NB4 (cell line): Measurements from ENCODE around the gene ZNF341.

Experiments
- MAX ChIP-seq: IDR thresholded peaks from 2 replicates; pipeline ENCODE4 v1.6.1; 2011; ENCODE audit warnings: low read depth, low read length
- MYC ChIP-seq: IDR thresholded peaks from 2 replicates; pipeline ENCODE4 v1.6.1; 2011; ENCODE audit warnings: low read depth, low read length
- POLR2A ChIP-seq: IDR thresholded peaks from 2 replicates; pipeline ENCODE4 v1.6.1; 2011; ENCODE audit warnings: mild to moderate bottlenecking; ENCODE audit not compliant: insufficient read length; ENCODE audit errors: extremely low read depth
- TF ChIP-seq, protein P1 (sequence below): IDR thresholded peaks from one replicate; pipeline ENCODE4 v1.5.1; 2012; ENCODE audit warnings: low read depth, low read length

GRCh38 chr20:33837096-33837830 lies 105.5 kb downstream of the ZNF341 start:
- no peak for TF ChIP-seq POLR2A
- TF ChIP-seq, protein P1, sequence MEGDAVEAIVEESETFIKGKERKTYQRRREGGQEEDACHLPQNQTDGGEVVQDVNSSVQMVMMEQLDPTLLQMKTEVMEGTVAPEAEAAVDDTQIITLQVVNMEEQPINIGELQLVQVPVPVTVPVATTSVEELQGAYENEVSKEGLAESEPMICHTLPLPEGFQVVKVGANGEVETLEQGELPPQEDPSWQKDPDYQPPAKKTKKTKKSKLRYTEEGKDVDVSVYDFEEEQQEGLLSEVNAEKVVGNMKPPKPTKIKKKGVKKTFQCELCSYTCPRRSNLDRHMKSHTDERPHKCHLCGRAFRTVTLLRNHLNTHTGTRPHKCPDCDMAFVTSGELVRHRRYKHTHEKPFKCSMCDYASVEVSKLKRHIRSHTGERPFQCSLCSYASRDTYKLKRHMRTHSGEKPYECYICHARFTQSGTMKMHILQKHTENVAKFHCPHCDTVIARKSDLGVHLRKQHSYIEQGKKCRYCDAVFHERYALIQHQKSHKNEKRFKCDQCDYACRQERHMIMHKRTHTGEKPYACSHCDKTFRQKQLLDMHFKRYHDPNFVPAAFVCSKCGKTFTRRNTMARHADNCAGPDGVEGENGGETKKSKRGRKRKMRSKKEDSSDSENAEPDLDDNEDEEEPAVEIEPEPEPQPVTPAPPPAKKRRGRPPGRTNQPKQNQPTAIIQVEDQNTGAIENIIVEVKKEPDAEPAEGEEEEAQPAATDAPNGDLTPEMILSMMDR, result no peak
- TF ChIP-seq MAX, result no peak
- no peak for TF ChIP-seq MYC
